Endothelial cell of umbilical vein (primary cell): ENCODE data around the gene CADPS. TPM values are rescaled to one million over a fixed set of nuclear protein-coding genes. Genes with fewer than 3 reads are reported as not detected.

ENCODE experiments used
- BruUV-seq: library from RNA; stranded (reverse); fragments of 400-500 nt; replicated peaks from 2 replicates; lab custom pipeline; 2021; lab: Mats Ljungman, UMichigan
- CTCF ChIA-PET: fragments of 300-600, 350-600 bp; sonication (Branson Sonifier 250); formaldehyde crosslinking; loops from one replicate; lab custom pipeline; 2021; ENCODE audit warnings: antibody characterized with exemption, inconsistent platforms; lab: Charles Lee
- POLR2A ChIA-PET: fragments of 300-600, 350-600 bp; sonication (Branson Sonifier 250); formaldehyde crosslinking; loops from one replicate; lab custom pipeline; 2021; ENCODE audit warnings: antibody characterized with exemption, inconsistent platforms; lab: Charles Lee
- DNase-seq: peaks from one replicate; pipeline ENCODE4 v3.0.0-alpha.2; 2011; ENCODE audit warnings: low read depth, low spot score
- FAIRE-seq: peaks from 2 replicates; lab custom pipeline; 2011; peaks lifted over from hg19 to GRCh38; lab: Jason Lieb, UNC
- H2AFZ ChIP-seq: 2 replicates; pipeline ENCODE4 v1.6.0; 2012; ENCODE audit warnings: low read depth, low read length, control low read depth, inconsistent platforms
- H3K27ac ChIP-seq: 2 replicates; pipeline ENCODE4 v1.5.1; 2011; ENCODE audit warnings: low read depth, mild to moderate bottlenecking, control low read depth, low read length, moderate library complexity; ENCODE audit not compliant: insufficient read depth
- H3K27me3 ChIP-seq, 2 experiments: 2 replicates each; pipeline versions ENCODE4 v1.6.0 to v1.6.1; 2011; ENCODE audit warnings: low read length in 2 of 2, mixed read lengths in 1 of 2; ENCODE audit not compliant: control insufficient read depth in 2 of 2, insufficient read depth in 2 of 2
- H3K36me3 ChIP-seq, 2 experiments: 2 replicates in 1 of 2; 3 replicates in 1 of 2; pipeline ENCODE4 v1.5.1; 2011; ENCODE audit warnings: low read length in 2 of 2, mild to moderate bottlenecking in 1 of 2, moderate library complexity in 1 of 2; ENCODE audit not compliant: control insufficient read depth in 2 of 2, insufficient read depth in 2 of 2; ENCODE audit errors: extremely low read depth in 1 of 2
- H3K4me1 ChIP-seq: 3 replicates; pipeline ENCODE4 v1.5.1; 2011; ENCODE audit warnings: mild to moderate bottlenecking, low read length; ENCODE audit not compliant: control insufficient read depth, insufficient read depth; ENCODE audit errors: extremely low read depth
- H3K4me2 ChIP-seq: 2 replicates; pipeline ENCODE4 v1.6.1; 2011; ENCODE audit warnings: low read length, control low read depth, mixed read lengths; ENCODE audit not compliant: insufficient read depth
- H3K4me3 ChIP-seq, 3 experiments: fragments of 200-600 bp in 1 of 3; sonication (generic), shearing (Covaris generic) in 1 of 3; replicated peaks in 1 of 3; 2 replicates each; pipeline ENCODE4 v1.5.1; 2011 to 2016; ENCODE audit warnings: control low read depth in 3 of 3, low read length in 3 of 3, mild to moderate bottlenecking in 2 of 3, inconsistent platforms in 1 of 3, low read depth in 1 of 3, moderate library complexity in 1 of 3; ENCODE audit not compliant: insufficient read depth in 1 of 3
- H3K79me2 ChIP-seq: 2 replicates; pipeline ENCODE4 v1.6.0; 2012; ENCODE audit warnings: low read length, inconsistent platforms; ENCODE audit not compliant: control insufficient read depth, insufficient read depth
- H3K9ac ChIP-seq: replicated peaks from 2 replicates; pipeline ENCODE3; 2011; ENCODE audit warnings: low read length, control low read depth; ENCODE audit not compliant: insufficient read depth; ENCODE audit errors: extremely low read depth
- H3K9me1 ChIP-seq: replicated peaks from 3 replicates; pipeline ENCODE4 v1.6.0; 2011; ENCODE audit warnings: mild to moderate bottlenecking, low read length; ENCODE audit not compliant: control insufficient read depth, insufficient read depth; ENCODE audit errors: extremely low read depth
- H3K9me3 ChIP-seq: replicated peaks from 2 replicates; pipeline ENCODE4 v1.5.1; 2012; ENCODE audit warnings: low read length, inconsistent platforms; ENCODE audit not compliant: control insufficient read depth, insufficient read depth
- H4K20me1 ChIP-seq: replicated peaks from 2 replicates; pipeline ENCODE3; 2011; ENCODE audit warnings: mild to moderate bottlenecking, low read length; ENCODE audit not compliant: control insufficient read depth, insufficient read depth; ENCODE audit errors: extremely low read depth
- EZH2 ChIP-seq: IDR thresholded peaks from 2 replicates; pipeline ENCODE4 v1.6.1; 2012; ENCODE audit warnings: borderline replicate concordance, low read depth, mild to moderate bottlenecking, moderate library complexity, low read length, inconsistent platforms; ENCODE audit not compliant: severe bottlenecking
- FOS ChIP-seq: IDR thresholded peaks from 2 replicates; pipeline ENCODE4 v1.6.1; 2011; ENCODE audit warnings: mild to moderate bottlenecking, low read length, moderate library complexity, borderline replicate concordance; ENCODE audit not compliant: insufficient read depth
- GATA2 ChIP-seq: IDR thresholded peaks from 2 replicates; pipeline ENCODE4 v1.7.0; 2011; ENCODE audit warnings: low read depth, mild to moderate bottlenecking, moderate library complexity, mixed read lengths, low read length; ENCODE audit not compliant: insufficient read length, insufficient read depth
- JUN ChIP-seq: IDR thresholded peaks from 2 replicates; pipeline ENCODE4 v1.6.1; 2011; ENCODE audit warnings: borderline replicate concordance, low read depth; ENCODE audit not compliant: insufficient read length, insufficient read depth
- MAX ChIP-seq: IDR thresholded peaks from 2 replicates; pipeline ENCODE4 v1.6.1; 2011; ENCODE audit not compliant: insufficient read depth, insufficient read length
- MYC ChIP-seq: IDR thresholded peaks from one replicate; pipeline ENCODE4 v1.6.1; 2011; ENCODE audit warnings: mild to moderate bottlenecking, low read depth, low read length
- POLR2A ChIP-seq: IDR thresholded peaks from 2 replicates; pipeline ENCODE4 v1.6.1; 2012; ENCODE audit warnings: low read depth, mild to moderate bottlenecking, control low read depth, low read length
- POLR2AphosphoS5 ChIP-seq: IDR thresholded peaks from 2 replicates; pipeline ENCODE4 v1.6.1; 2012; ENCODE audit warnings: low read depth, mild to moderate bottlenecking, control low read depth, low read length, moderate library complexity; ENCODE audit not compliant: insufficient read depth
- dilution Hi-C: fragments of 300-500 bp; cut with MboI; formaldehyde crosslinking; loops from one replicate; pipeline ENCODE4 v1.15.0; 2019; ENCODE audit warnings: low sequenced_read_pairs; ENCODE audit not compliant: extremely low pct_ligation_motif_present
- intact Hi-C: fragments of 100-400 bp; cut with micrococcal nuclease; formaldehyde crosslinking; loops from one replicate; pipeline ENCODE4 v1.10.0; 2022
- polyA plus RNA-seq, 4 experiments: library from polyadenylated mRNA; depleted of rRNA in 3 of 4; stranded (reverse) in 3 of 4; unstranded in 1 of 4; fragments of >200 nt; gene quantifications; 2 replicates each; pipeline versions ENCODE4 v1.2.1 to v1.2.3, GENCODE V29; 2011 to 2012; ENCODE audit warnings: missing spikeins in 1 of 4
- total RNA-seq: library from RNA; stranded (reverse); gene quantifications from 2 replicates; pipeline ENCODE4 v1.2.3, GENCODE V29; 2021
- TF ChIP-seq, protein P1 (sequence below), 2 donors: IDR thresholded peaks; 1 replicate in 1 of 2; 2 replicates in 1 of 2; pipeline ENCODE4 v1.5.1; 2011; ENCODE audit warnings: low read length in 2 of 2, mild to moderate bottlenecking in 2 of 2, moderate library complexity in 2 of 2, control low read depth in 1 of 2, inconsistent platforms in 1 of 2, low read depth in 1 of 2; ENCODE audit not compliant: insufficient read depth in 1 of 2; ENCODE audit errors: extremely low read depth in 1 of 2

Gene CADPS
- total and polyA plus RNA-seq, 2 donors (not counting 3 experiments of a cell fraction or from before 2014, with no cell fraction given): not detected

DNA sequence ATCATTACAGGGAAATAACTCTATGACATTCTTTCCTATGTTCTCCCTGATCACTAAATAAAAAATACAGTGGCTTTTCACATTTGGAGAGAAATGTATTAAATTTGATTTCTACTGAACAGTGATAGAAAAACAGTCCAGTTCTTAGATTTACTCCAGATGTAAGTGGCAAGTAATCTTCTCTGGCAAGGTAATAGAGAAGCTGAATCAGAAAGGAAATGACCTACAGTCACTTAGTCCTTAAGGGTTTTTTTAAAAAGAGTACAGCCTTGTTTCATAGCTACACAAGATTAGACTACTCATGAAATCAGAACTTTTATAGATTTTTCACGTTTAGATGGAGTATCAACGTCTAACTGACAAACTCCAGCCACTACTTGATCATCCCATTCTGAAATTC, 236.9 kb downstream of the CADPS start:
- dilution Hi-C loops (no loop called here), intact Hi-C loops (no loop called here)
- DNase-seq (no peak), FAIRE-seq (no peak)
- Histone ChIP-seq H3K36me3 (no peaks in the 10 kb centered on the region), H4K20me1 (no peaks in the 10 kb centered on the region), H3K9me1 (no peaks in the 10 kb centered on the region), H3K27ac (no peak overlapping the region), H3K9me3 (no peaks in the 10 kb centered on the region), H3K4me1 (no peaks in the 10 kb centered on the region), H3K27me3 (peaks cover 5 to 6% of the 10 kb centered on the region in 2 experiments), H3K4me2 (no peak overlapping the region), H3K4me3 (no peak overlapping the region), H2AFZ (no peak overlapping the region), H3K9ac (no peak overlapping the region), H3K79me2 (no peaks in the 10 kb centered on the region)
- BruUV-seq: no TSS peak
- TF ChIP-seq POLR2A: no peak
- TF ChIP-seq MYC: no peak
- no peak for TF ChIP-seq GATA2
- no peak for TF ChIP-seq POLR2AphosphoS5
- TF ChIP-seq JUN: no peak
- TF ChIP-seq FOS: no peak
- TF ChIP-seq EZH2: no peak
- no peak for TF ChIP-seq MAX
- TF ChIP-seq, protein P1, sequence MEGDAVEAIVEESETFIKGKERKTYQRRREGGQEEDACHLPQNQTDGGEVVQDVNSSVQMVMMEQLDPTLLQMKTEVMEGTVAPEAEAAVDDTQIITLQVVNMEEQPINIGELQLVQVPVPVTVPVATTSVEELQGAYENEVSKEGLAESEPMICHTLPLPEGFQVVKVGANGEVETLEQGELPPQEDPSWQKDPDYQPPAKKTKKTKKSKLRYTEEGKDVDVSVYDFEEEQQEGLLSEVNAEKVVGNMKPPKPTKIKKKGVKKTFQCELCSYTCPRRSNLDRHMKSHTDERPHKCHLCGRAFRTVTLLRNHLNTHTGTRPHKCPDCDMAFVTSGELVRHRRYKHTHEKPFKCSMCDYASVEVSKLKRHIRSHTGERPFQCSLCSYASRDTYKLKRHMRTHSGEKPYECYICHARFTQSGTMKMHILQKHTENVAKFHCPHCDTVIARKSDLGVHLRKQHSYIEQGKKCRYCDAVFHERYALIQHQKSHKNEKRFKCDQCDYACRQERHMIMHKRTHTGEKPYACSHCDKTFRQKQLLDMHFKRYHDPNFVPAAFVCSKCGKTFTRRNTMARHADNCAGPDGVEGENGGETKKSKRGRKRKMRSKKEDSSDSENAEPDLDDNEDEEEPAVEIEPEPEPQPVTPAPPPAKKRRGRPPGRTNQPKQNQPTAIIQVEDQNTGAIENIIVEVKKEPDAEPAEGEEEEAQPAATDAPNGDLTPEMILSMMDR (IDR thresholded peaks at IDR 0.05; ENCODE audit: extremely low read depth in 1 of 2, insufficient read depth in 1 of 2, low read depth in 1 of 2, low read length in 2 of 2): no peak
- ChIA-PET CTCF (interaction anchor here (0.9 to 1.1 kb wide), 2 partner anchors 9 to 19 kb away, joined by 3 read pairs; no protein-coding TSS in a partner anchor), POLR2A (no interaction called here)
